ENCODE data around the gene KCTD19. TPM values are rescaled to one million over a fixed set of nuclear protein-coding genes. Genes with fewer than 3 reads are reported as not detected.

Gene KCTD19
- total and polyA plus RNA-seq, 4 donors, result 0.07 to 5.1 (median 0.32) TPM

DNA sequence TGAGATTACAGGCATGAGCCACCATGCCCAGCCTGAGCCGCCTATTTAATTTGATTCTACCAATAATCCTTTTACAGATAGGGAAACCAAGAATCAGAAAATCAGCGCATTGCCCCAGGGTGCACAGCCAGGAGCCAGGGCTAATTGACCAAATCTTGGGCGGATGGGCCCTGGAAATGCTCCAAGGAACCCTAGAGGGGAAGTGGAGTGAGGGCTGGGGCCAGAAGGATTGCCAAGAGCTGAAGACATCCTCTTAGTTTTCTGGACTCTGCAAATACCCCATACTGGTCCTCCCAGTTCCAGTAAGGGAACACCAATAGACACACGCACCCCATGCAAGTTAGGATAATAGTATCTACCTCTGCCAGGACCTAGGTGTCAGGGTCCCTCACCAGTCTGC, 83.1 kb downstream of the KCTD19 start:
- DNase-seq (peak in 1 of 3 donors; percentile 44), ATAC-seq (ENCODE audit: insufficient read depth, low FRiP score) (no peak)
- Histone ChIP-seq H3K9ac (ENCODE audit: insufficient read depth in 1 of 2, low read length in 2 of 2) (peak overlapping the region in 1 of 2 donors; percentile 36), H3K9me3 (ENCODE audit: control insufficient read depth in 4 of 4, insufficient read depth in 3 of 4, low read length in 3 of 4) (no peaks in the 10 kb centered on the region), H3K36me3 (ENCODE audit: control insufficient read depth in 4 of 4, insufficient read depth in 4 of 4, low read length in 4 of 4) (peaks cover 0 to 35% (median 14%) of the 10 kb centered on the region in 4 donors), H3K27me3 (ENCODE audit: control insufficient read depth in 3 of 3, insufficient read depth in 3 of 3, low read length in 2 of 3) (no peaks in the 10 kb centered on the region), H3K27ac (ENCODE audit: low read depth in 1 of 2, low read length in 1 of 2) (peak overlapping the region; percentile 96 to 98), H3K4me1 (ENCODE audit: control insufficient read depth in 5 of 5, insufficient read depth in 5 of 5, low read length in 5 of 5) (peaks cover 15 to 63% (median 49%) of the 10 kb centered on the region in 5 donors), H3K4me3 (no peak overlapping the region)
- TF ChIP-seq, protein P1, sequence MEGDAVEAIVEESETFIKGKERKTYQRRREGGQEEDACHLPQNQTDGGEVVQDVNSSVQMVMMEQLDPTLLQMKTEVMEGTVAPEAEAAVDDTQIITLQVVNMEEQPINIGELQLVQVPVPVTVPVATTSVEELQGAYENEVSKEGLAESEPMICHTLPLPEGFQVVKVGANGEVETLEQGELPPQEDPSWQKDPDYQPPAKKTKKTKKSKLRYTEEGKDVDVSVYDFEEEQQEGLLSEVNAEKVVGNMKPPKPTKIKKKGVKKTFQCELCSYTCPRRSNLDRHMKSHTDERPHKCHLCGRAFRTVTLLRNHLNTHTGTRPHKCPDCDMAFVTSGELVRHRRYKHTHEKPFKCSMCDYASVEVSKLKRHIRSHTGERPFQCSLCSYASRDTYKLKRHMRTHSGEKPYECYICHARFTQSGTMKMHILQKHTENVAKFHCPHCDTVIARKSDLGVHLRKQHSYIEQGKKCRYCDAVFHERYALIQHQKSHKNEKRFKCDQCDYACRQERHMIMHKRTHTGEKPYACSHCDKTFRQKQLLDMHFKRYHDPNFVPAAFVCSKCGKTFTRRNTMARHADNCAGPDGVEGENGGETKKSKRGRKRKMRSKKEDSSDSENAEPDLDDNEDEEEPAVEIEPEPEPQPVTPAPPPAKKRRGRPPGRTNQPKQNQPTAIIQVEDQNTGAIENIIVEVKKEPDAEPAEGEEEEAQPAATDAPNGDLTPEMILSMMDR (IDR thresholded peaks at IDR 0.05; ENCODE audit: control extremely low read depth, extremely low read depth), result no peak
- WGBS, 2 donors, result 50 to 52% methylated on average over 4 of the region's 4 CpGs

DNA sequence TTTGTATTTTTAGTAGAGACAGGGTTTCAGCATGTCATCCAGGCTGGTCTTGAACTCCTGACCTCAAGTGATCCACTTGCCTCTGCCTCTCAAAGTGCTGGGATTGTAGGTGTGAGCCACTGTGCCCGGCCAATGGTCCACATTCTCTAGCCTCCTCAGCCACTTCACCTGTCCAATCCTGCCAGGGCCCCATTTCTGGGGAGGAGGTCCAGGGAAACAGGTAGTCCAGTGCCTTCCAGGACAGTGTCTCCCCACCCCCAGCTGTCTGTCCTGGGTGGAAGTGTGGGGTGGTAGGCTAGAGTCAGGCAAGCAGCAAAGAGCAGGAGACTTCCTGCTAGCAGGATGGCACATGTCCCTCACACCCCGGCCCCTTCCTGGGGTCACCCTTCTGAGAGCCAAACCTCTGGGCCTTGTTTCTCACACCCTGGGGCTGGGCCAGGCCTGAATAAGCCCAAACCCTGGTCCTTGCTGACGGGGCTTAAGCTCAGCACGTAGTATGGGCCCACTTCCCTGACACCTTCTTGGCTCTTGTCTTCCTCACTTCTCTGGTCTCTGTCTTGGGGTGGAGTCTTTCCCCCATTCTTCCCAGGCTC, 84.3 kb downstream of the KCTD19 start:
- H3K4me3 ChIP-seq, result no peak overlapping the region
- TF ChIP-seq, protein P1 (IDR thresholded peaks at IDR 0.05; ENCODE audit: control extremely low read depth, extremely low read depth), result no peak
- WGBS, 2 donors, result 52 to 54% methylated on average over 4 of the region's 4 CpGs
- ATAC-seq (ENCODE audit: insufficient read depth, low FRiP score), result no peak
- H3K4me1 ChIP-seq (ENCODE audit: control insufficient read depth in 5 of 5, insufficient read depth in 5 of 5, low read length in 5 of 5), result peaks cover 15 to 55% (median 48%) of the 10 kb centered on the region in 5 donors
- H3K9ac ChIP-seq (ENCODE audit: insufficient read depth in 1 of 2, low read length in 2 of 2), result no peak overlapping the region
- peak; percentile 98 to 99 (median 99) for DNase-seq
- peaks cover 0 to 47% (median 25%) of the 10 kb centered on the region in 4 donors for H3K36me3 ChIP-seq (ENCODE audit: control insufficient read depth in 4 of 4, insufficient read depth in 4 of 4, low read length in 4 of 4)
- H3K27me3 ChIP-seq (ENCODE audit: control insufficient read depth in 3 of 3, insufficient read depth in 3 of 3, low read length in 2 of 3), result no peaks in the 10 kb centered on the region
- no peaks in the 10 kb centered on the region for H3K9me3 ChIP-seq (ENCODE audit: control insufficient read depth in 4 of 4, insufficient read depth in 3 of 4, low read length in 3 of 4)
- peak overlapping the region; percentile 83 to 87 for H3K27ac ChIP-seq (ENCODE audit: low read depth in 1 of 2, low read length in 1 of 2)

DNA sequence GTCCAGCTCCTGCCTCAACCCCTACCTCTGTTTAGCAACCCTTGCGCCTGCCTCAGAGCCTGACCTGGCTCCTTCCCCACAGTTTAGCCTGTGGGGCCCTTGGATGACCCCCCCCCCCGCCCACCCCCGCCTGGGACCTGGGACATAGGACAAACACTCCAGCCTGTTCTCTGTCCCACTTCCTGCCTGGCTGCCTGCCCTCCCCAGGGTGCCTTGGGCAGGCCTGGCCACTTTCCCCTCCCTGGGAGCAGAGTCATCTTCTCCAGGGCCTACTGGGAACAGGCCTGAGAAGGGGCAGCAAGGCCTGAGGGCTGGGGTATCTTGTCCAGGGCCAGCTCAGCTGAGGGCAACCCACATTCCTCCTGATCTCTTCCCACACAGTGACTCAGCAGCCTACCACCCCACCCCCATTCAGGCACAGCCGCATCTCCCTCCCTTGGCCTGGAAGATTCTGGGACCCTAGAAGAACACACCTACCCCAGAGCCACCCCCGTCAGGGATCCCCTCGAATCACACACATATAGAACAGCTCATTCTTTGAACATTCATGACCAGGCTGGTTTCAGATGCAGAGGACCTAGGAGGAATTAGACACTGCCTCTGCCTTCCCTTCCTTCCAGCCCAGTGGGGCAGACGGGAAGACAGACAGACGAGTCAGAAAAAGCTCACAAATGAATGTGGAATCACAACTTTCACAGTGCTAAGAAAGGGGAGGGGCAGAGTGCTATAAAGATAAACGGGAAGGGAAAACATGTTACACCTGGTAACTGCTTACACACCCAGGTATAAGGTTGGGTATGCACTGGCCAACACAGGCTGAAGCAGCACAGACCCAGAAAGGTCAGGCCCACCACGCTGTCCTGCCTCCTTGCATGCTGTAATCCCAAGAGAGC, 85.3 kb downstream of the KCTD19 start:
- WGBS, 2 donors, result 37 to 69% methylated on average over 10 of the region's 10 CpGs
- peak overlapping the region; percentile 83 to 87 for H3K27ac ChIP-seq (ENCODE audit: low read depth in 1 of 2, low read length in 1 of 2)
- peak; percentile 52 to 75 (median 57) for DNase-seq
- H3K27me3 ChIP-seq (ENCODE audit: control insufficient read depth in 3 of 3, insufficient read depth in 3 of 3, low read length in 2 of 3), result no peaks in the 10 kb centered on the region
- H3K36me3 ChIP-seq (ENCODE audit: control insufficient read depth in 4 of 4, insufficient read depth in 4 of 4, low read length in 4 of 4), result peaks cover 0 to 52% (median 33%) of the 10 kb centered on the region in 4 donors
- no peak overlapping the region for H3K4me3 ChIP-seq
- peak; percentile 27 for ATAC-seq (ENCODE audit: insufficient read depth, low FRiP score)
- peak overlapping the region in 1 of 2 donors; percentile 49 for H3K9ac ChIP-seq (ENCODE audit: insufficient read depth in 1 of 2, low read length in 2 of 2)
- TF ChIP-seq, protein P1 (IDR thresholded peaks at IDR 0.05; ENCODE audit: control extremely low read depth, extremely low read depth), result no peak
- H3K4me1 ChIP-seq (ENCODE audit: control insufficient read depth in 5 of 5, insufficient read depth in 5 of 5, low read length in 5 of 5), result peaks cover 15 to 55% (median 48%) of the 10 kb centered on the region in 5 donors
- H3K9me3 ChIP-seq (ENCODE audit: control insufficient read depth in 4 of 4, insufficient read depth in 3 of 4, low read length in 3 of 4), result no peaks in the 10 kb centered on the region
